ENCODE results near the gene CBX8.

CBX8 gene

GRCh38 chr17:79800325-79801155 lies 3.7 kb upstream of the CBX8 start:
- Histone ChIP-seq H3K4me1 (ENCODE audit: low read length) (peaks cover 43% of the 10 kb centered on the region), H3K4me3 (ENCODE audit: low read length) (peak overlapping the region; percentile 63), H3K27me3 (ENCODE audit: low read depth, low read length) (peaks cover 8% of the 10 kb centered on the region; the same call in 1 of the 2 replicates), H3K9ac (ENCODE audit: low read length) (peak overlapping the region; percentile 47; the same call in 1 of the 2 replicates), H2AFZ (ENCODE audit: low read depth, low read length) (no peak overlapping the region), H3K79me2 (ENCODE audit: low read length) (peaks cover 11% of the 10 kb centered on the region), H3K4me2 (ENCODE audit: low read length) (peak overlapping the region; percentile 55), H3K27ac (ENCODE audit: low read length) (peak overlapping the region; percentile 33; the same call in 1 of the 2 replicates), H3K9me3 (ENCODE audit: insufficient read depth, low read length) (peaks cover 4% of the 10 kb centered on the region; the same call in 1 of the 2 replicates), H3K36me3 (replicated peaks; ENCODE audit: low read depth, low read length) (peaks cover 13% of the 10 kb centered on the region), H4K20me1 (ENCODE audit: insufficient read depth, low read length) (peaks cover 6% of the 10 kb centered on the region; the same call in 1 of the 2 replicates)
- TF ChIP-seq EZH2phosphoT487 (IDR thresholded peaks at IDR 0.05; ENCODE audit: low read depth) = no peak
- TF ChIP-seq CTCF (IDR thresholded peaks at IDR 0.05; ENCODE audit: low read depth, low read length) = no peak

GRCh38 chr17:79799538-79800324 lies 2.9 kb upstream of the CBX8 start:
- Histone ChIP-seq H3K9ac (ENCODE audit: low read length) (peak overlapping the region; percentile 47; the same call in 1 of the 2 replicates), H3K4me2 (ENCODE audit: low read length) (peak overlapping the region; percentile 55), H3K36me3 (replicated peaks; ENCODE audit: low read depth, low read length) (peaks cover 19% of the 10 kb centered on the region), H2AFZ (ENCODE audit: low read depth, low read length) (no peak overlapping the region), H3K9me3 (ENCODE audit: insufficient read depth, low read length) (peaks cover 4% of the 10 kb centered on the region; the same call in 1 of the 2 replicates), H4K20me1 (ENCODE audit: insufficient read depth, low read length) (peaks cover 6% of the 10 kb centered on the region; the same call in 1 of the 2 replicates), H3K79me2 (ENCODE audit: low read length) (peaks cover 18% of the 10 kb centered on the region), H3K27me3 (ENCODE audit: low read depth, low read length) (peaks cover 8% of the 10 kb centered on the region; the same call in 1 of the 2 replicates), H3K4me3 (ENCODE audit: low read length) (peak overlapping the region; percentile 63), H3K4me1 (ENCODE audit: low read length) (peaks cover 35% of the 10 kb centered on the region), H3K27ac (ENCODE audit: low read length) (peak overlapping the region; percentile 33; the same call in 1 of the 2 replicates)
- TF ChIP-seq CTCF (IDR thresholded peaks at IDR 0.05; ENCODE audit: low read depth, low read length) (no peak), EZH2phosphoT487 (IDR thresholded peaks at IDR 0.05; ENCODE audit: low read depth) (no peak)

DNA sequence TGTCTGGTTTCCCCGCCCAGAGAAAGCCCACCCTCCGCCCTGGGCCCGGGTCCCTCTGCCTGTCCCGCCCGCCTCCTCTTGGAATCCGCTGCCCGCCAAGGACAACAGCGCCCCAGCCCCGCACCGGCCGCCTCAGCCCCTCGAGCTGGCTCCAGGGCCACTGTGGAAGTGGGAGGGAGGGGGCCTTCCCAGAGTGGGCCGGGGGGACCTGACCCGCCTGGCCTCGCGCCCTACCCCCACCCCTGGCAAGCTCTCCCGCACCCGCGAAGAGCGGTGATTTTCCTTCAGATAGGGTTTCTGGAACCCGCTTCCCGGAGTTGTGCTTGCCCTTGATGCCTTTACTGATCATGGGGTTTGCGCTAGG lies 2.3 kb upstream of the CBX8 start:
- Histone ChIP-seq H2AFZ (ENCODE audit: low read depth, low read length) (no peak overlapping the region), H3K27ac (ENCODE audit: low read length) (no peak overlapping the region), H3K4me3 (ENCODE audit: low read length) (no peak overlapping the region), H3K27me3 (ENCODE audit: low read depth, low read length) (peaks cover 8% of the 10 kb centered on the region; the same call in 1 of the 2 replicates), H3K79me2 (ENCODE audit: low read length) (peaks cover 21% of the 10 kb centered on the region), H3K36me3 (replicated peaks; ENCODE audit: low read depth, low read length) (peaks cover 22% of the 10 kb centered on the region), H3K9me3 (ENCODE audit: insufficient read depth, low read length) (peaks cover 4% of the 10 kb centered on the region; the same call in 1 of the 2 replicates), H3K9ac (ENCODE audit: low read length) (no peak overlapping the region), H3K4me1 (ENCODE audit: low read length) (peaks cover 32% of the 10 kb centered on the region), H4K20me1 (ENCODE audit: insufficient read depth, low read length) (peaks cover 6% of the 10 kb centered on the region; the same call in 1 of the 2 replicates), H3K4me2 (ENCODE audit: low read length) (no peak overlapping the region)
- TF ChIP-seq CTCF (IDR thresholded peaks at IDR 0.05; ENCODE audit: low read depth, low read length) = no peak
- no peak for TF ChIP-seq EZH2phosphoT487 (IDR thresholded peaks at IDR 0.05; ENCODE audit: low read depth)

Measured in OCI-LY3 (cell line).